ENCODE data around the gene DNLZ.

The DNLZ gene

DNA sequence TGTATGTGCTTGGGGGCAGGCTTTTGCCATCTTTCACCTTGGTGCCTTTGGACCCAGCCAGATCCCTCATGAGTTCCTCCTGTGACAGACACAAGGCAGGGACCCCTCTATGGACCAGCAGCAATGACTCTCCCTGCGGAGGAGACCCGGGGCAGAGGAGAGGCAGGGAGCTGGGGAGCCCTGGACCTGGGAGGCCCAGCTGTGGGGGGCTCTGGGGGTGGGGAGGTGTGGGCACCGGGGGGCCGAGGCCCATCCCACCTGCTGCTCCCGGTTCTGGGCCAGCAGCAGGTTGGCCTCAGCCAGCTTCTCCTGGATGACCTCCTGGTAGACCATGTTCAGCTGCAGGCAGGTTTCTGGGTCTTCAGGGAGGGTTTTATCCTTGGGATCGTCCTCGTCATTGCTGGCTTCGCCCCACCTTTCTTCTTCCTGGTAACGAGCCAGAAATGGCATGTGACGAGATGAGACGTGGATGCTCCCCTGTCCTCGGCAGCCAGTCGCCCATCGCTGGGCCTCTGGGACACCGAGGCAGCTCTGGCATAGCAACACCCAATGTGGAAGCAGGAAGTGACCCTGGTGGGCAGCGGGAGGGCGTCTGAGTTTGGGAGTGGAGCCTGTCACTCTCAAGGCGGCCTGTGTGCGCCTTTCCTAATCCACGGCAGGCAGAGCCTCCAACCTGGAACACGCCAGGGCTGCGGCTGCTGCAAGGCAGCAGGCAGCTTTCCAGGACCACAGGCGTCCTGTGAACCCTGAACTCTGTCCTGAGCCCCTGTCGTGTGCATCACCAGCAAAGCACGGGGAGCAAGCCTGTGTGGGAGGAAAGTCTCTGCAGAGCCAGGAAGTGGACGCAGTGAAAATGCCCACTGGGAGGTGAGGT lies 32.0 kb upstream of the DNLZ start:
- DNase-seq (ENCODE audit: low read depth) = no peak

- no peak for DNase-seq (ENCODE audit: low read depth)
Observed at GRCh38 chr9:136395020-136395340, 31.4 kb upstream of the DNLZ start.

GRCh38 chr9:136394312-136395019 lies 30.9 kb upstream of the DNLZ start:
- DNase-seq (ENCODE audit: low read depth) = no peak

GRCh38 chr9:136393531-136393930 lies 30.0 kb upstream of the DNLZ start:
- DNase-seq (ENCODE audit: low read depth) = no peak

DNA sequence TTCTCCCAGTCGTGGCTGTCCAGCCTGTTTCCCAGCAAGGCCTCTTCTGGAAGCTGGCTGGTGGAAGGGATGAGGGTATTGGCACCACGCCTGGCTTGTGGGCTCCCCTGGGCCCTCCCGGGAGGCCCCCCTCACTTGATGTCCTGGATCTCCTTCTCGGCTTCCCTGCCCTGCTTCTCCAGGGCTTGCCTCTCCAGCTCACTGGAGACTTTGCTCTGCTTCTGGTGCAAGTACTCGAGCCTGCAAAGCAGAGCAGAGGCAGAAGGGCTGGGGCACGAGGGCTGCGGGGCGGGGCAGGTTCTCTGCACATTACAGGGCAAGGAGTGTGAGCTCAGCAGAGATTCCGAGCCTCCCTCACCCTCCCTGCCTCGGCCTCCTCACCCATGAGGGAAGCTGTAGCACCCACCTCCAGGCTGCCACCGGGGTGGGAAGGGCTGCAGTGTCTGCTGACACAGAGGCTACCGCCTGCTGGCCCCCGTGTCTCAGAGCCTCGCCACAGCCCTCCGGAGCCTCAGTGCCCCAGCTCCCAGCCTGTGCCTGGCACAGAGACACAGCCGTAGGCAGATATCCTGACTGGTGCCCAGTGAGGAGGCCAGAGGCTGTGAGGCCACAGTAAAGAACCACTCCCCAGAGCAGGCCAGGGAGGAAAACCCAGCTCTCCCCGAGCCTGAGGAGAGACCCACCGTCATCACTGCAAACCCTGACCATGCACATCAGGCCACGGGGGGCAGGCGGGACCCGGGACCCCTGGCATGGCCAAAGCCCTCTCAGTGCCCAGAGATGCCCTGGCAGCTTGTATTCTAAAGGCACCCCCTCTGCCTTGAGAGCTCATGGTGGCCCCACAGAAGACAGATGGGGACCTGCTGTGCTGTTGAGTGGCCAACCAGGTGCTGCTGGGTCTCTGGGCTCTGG lies 29.2 kb upstream of the DNLZ start:
- no peak for DNase-seq (ENCODE audit: low read depth)

- DNase-seq (ENCODE audit: low read depth) = no peak
Observed at GRCh38 chr9:136391737-136392537, 28.4 kb upstream of the DNLZ start.

DNA sequence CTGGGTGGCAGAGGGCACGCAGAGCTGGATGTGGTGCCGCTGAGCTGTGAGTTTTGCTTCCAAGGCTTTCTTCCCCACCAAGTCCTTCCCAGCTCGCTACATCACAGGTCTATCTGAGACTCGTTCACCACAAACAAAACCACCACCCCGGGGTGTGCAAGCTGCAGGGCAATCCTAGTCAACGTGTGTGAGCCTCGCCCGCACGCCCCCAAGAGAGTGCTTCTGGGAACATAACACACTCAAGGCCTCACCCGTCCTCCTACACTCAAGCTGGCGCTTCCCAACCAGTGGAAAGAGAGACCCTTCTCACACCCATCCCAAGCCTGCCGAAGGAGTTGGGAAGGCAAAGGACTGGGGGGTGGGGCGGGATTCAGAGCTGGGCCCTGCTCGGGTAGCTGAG lies 25.9 kb upstream of the DNLZ start:
- DNase-seq (ENCODE audit: low read depth) = no peak

DNA sequence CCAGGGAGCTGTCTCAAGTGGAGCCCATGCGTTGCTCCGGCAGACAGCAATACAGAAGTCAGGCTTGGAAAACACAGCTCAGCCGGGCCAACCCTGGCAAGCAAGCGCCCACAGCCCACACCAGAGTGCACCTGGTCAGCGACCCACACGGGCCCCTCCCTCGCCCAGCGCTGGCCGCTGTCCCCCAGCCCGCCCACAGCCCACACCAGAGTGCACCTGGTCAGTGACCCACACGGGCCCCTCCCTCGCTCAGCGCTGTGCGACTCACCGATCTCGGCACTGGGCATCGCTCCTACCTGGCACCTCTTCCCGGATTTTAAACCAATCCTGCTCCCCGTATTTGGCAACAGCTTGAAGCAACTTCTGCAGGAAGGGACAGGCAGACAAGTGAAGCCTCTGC lies 23.7 kb upstream of the DNLZ start:
- DNase-seq (ENCODE audit: low read depth) = no peak

- DNase-seq (ENCODE audit: low read depth) = no peak
Observed at GRCh38 chr9:136386018-136386417, 22.5 kb upstream of the DNLZ start.

- no peak for DNase-seq (ENCODE audit: low read depth)
Observed at GRCh38 chr9:136385015-136385414, 21.5 kb upstream of the DNLZ start.

- DNase-seq (ENCODE audit: low read depth) = no peak
Observed at GRCh38 chr9:136383436-136383835, 19.9 kb upstream of the DNLZ start.

GRCh38 chr9:136381966-136382513 lies 18.5 kb upstream of the DNLZ start:
- DNase-seq (ENCODE audit: low read depth) = no peak

DNA sequence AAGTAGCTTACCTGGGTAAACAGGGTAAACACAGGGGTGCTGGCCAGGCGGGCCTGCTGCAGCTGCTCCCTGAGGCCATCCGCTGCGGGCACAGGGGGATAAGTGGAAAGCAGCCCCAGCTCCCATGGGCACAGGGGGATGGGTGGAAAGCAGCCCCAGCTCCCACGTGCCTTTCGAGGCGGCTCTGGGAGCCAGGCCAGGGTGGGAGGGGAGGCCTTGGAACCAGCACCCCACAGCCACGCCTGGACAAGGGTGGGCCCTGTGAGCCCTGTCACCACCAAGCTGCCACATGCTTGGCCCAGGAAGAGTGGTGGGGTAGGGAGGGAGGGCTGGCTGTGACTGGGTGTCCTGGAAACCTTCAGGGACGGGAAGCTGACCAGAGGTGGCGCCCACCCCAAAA lies 17.8 kb upstream of the DNLZ start:
- no peak for DNase-seq (ENCODE audit: low read depth)

DNA sequence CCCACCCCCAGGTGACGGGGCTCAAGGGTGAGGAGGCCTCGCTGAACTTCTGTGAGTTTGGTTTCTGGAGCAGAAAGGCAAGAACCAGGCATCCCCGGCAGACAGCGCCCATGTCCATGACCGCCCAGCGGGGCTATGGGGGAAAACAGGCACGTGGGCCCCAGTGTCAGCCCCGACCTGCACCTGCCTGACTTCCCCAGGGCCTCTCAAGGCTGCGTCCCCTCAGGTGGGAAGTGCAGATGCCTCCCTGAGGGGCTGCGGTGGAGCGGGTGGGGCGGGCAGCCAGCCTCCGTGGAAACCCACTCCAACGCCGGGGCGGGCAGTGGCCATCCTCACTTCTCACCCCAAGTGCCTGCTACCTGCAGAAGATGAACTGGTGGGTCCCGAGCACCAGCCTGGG lies 16.8 kb upstream of the DNLZ start:
- no peak for DNase-seq (ENCODE audit: low read depth)

DNA sequence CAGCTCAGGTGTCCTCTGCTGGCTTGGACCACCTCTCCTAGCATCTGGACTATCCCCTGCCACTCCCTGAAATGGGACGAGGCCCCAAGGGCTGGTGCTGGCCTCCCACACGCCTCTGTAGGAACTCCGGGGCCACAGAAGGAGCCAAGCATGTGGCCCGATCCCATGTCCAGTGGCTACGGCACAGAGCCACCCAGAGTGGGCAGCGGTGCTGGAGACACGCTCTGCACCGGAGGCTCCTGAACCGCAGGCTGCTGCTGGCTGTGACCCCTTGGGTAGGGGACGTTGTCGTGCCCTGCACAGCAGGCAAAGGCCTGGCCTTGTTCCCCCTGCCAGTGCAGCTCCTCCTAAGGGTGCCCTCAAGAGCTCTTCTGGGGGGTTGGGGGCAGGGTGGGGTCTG lies 16.3 kb upstream of the DNLZ start:
- no peak for DNase-seq (ENCODE audit: low read depth)

DNA sequence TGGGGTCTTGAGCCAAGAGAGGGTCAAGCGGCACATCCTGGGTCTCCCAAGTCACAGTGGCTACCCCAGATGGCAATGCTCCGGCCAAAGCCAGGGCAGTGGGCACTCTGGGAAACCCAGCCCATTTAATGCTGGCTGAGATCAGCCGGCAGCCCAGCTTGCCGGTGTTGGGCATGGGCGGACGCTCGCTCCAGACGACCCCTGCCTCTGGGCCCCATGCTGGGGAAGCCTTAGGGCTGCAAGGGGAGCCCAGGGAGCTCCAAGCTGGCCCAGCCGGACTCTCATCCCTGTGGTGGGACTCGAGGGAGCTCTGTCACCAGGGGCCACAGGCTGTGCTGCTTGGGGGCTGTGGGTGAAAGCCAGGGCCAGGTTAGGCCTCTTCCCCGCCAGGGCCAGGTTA lies 15.9 kb upstream of the DNLZ start:
- no peak for DNase-seq (ENCODE audit: low read depth)

- no peak for DNase-seq (ENCODE audit: low read depth)
Observed at GRCh38 chr9:136379003-136379287, 15.4 kb upstream of the DNLZ start.

GRCh38 chr9:136378170-136379002 lies 14.8 kb upstream of the DNLZ start:
- no peak for DNase-seq (ENCODE audit: low read depth)

DNA sequence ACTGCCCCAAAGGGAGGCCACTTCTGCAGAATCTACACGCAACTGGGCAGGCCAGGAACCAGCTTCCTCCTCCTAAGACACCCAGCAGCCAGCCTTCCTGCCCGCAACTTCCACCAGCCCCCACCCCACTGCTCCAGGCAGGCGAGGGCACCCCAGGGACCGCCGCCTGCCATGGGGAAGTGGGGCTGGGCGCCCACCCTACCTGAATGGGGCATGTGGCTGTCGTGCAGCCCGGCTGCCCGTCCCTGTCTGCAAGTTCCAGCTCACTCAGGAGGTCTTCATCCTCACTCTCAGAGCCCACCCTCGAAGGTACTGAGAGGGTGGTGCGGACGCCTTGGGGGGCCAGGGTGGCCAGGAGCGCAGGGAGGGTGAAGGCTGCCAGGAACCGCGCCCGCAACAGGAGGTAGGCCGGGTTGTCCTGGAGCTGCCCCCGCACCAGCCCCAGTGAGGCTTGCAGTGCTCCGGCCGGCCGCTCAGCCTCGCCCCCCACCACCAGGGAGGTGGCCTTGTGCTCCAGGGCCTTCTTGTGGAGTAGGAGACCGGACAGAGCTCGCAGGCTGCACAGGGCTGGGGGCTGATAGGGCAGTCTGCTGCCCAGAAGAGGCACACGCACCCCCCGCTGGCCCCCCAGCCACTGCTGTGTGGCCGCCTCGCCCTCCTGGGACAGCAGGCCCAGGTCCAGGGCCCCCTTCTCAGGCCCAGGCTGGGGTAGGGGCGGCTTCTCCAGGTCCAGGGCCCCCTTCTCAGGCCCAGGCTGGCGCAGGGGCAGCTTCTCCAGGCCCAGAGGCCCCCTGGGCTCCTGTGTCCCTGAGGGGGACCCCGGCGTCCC lies 14.0 kb upstream of the DNLZ start:
- DNase-seq (ENCODE audit: low read depth) = no peak

- no peak for DNase-seq (ENCODE audit: low read depth)
Observed at GRCh38 chr9:136376457-136376856, 12.9 kb upstream of the DNLZ start.
